Activated CD4-positive, CD25-positive, alpha-beta regulatory T cell (primary cell): ENCODE results near the gene KRTAP4-3.
"Not testable (repeated sequence)": the region's sequence is repeated elsewhere in the genome, so short reads cannot be mapped to it uniquely, and the experiment has no call there.

ENCODE experiments used
- DNase-seq, 4 experiments: peaks; one replicate each; lab custom pipeline; 2025; lab: John Stamatoyannopoulos, UW

The KRTAP4-3 gene

DNA sequence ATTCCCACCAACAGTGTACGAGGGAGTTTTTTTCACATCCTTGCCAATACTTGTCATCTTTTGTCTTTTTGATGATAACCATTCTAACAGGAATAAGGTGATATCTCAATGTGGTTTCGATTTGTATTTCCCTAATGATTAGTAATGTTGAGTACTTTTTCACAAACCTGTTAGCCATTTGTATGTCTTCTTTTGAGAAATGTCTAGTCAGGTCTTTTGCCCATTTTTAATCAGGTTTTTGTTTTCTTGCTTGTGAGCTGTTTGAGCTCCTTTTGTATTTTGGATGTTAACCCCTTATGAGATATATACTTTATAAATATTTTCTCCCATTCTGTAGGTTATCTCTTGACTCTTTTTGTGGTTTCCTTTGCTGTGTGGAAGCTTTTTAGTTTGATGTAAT lies 16.5 kb downstream of the KRTAP4-3 start:
- DNase-seq = no peak

DNA sequence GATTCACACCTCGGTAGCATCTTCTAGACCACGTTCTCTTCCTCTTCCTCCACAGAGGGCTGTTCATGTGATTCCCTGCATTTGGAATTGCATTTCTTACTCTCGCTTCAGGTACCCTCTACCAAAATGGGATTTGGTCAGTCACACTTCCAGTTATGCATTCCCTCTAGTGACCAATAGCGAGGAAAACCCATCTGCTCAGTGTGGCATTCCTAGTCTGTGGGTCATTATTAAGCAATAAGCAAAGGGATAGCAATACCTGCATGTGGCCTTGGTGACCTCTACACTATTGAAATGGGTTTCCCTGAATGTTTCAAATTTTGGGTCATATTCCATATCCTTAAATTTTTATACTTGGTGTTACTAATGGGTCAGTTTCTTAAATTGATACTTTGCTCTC lies 18.0 kb downstream of the KRTAP4-3 start:
- DNase-seq = no peak

DNA sequence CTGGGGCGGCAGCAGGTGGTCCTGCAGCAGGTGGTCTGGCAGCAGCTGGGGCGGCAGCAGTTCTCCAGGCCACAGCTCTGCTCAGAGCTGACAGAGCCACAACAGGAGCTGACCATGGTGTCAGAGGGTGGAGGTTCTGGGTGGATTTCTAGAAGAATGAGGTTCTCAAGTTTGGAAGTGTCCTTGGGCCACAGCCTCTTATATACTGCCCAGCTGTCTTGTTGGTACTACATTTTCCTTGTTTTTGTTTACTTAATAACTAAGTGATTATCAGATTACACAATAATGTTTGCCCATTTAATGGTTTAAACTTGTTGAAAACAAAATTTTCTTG lies 18.4 kb downstream of the KRTAP4-3 start, which contains the start of gene KRTAP4-5:
Gene KRTAP4-5, minus strand, starts transcription at position 174 of the 334 bp plus-strand sequence. Its CDS starts 58 bp downstream, at position 116.
- DNase-seq = no peak

DNA sequence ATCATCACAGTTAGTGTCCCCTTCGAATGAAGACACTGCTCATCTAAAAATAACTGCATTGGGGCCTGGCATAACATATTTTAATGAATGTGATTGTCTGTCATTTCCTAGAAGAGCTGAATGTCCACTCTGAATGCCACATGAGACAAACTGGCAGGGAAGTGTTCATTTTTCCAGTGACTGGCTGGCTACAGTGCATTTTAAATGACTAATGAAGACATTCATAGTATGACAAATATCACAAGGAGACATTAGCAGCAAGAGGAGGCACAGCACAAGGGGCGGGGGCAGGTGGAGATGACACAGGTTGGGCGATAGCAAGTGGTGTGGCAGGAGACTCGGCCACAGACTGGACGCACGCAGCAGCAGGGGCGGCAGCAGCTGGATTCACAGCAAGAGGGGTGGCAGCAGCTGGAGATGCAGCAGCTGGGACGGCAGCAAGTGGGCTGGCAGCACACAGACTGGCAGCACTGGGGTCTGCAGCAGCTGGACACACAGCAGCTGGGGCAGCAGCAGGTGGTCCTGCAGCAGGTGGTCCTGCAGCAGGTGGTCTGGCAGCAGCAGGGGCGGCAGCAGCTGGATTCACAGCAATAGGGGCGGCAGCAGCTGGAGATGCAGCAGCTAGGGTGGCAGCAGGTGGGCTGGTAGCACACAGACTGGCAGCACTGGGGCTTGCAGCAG lies 18.9 kb downstream of the KRTAP4-3 start:
- DNase-seq = not testable (repeated sequence)

DNA sequence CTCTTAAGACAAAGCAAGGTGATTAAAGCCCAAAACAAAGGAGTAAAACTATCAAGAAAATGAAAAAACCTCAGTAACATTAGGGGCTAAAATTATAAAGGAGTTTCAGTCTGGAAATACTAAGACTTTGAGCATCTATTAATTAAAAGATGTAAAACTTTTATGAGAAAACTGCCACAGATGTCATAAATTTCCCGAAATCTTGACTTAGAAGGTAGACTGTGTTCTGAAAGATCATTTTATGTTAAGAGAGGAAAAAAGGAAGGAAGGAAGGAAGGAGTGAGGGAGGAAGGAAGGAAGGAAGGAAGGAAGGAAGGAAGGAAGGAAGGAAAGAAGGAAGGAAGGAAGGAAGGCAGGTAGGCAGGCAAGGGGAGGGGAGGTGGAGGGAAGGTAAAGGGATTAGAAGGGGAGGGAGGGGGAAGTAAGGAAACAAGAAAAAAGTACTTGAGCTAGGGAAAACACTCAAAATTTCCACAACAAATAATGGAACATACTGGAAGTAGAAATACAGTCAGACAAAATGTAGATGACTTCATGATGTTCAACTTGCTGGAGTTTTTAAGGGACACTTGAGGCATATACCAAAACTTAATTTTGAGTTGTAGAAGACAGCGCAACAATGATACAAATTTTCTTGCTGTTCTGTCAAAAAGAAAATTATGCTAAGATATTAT lies 20.4 kb downstream of the KRTAP4-3 start:
- DNase-seq = no peak

DNA sequence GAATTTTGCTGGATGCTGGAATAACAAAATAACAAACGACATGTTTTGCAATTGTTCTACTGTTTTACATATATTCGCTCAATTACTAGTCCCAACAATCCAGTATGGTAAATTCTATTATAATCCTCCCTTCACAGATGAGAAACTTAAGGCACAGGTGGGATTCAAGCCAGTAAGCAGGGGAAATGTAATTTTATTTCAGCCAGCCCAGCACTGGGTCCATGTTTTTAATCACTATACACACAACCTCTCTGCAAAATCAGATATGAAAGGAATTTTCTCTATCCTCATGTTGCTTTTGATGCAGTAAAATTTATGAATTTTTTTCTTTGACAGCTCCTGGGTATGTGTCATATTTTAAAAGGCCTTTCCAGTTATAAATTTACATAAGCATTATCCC lies 22.8 kb downstream of the KRTAP4-3 start:
- DNase-seq = no peak

DNA sequence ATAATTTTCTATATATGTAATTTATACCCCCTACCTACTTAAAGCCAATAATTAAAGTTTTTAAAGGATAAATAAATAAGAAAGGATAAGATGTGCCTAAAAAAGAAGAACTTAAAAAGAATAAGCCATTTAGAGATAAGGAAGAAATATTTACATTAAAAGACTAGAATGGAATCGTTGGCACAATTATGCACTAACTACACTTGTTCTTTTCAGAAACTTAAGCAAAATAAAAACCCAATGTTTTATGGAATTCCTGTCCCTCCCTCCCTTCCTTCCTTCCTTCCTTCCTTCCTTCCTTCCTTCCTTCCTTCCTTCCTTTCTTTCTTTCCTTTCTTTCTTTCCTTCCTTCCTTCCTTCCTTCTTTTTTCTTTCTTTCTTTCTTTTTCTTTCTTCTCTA lies 23.2 kb downstream of the KRTAP4-3 start:
- DNase-seq = no peak

DNA sequence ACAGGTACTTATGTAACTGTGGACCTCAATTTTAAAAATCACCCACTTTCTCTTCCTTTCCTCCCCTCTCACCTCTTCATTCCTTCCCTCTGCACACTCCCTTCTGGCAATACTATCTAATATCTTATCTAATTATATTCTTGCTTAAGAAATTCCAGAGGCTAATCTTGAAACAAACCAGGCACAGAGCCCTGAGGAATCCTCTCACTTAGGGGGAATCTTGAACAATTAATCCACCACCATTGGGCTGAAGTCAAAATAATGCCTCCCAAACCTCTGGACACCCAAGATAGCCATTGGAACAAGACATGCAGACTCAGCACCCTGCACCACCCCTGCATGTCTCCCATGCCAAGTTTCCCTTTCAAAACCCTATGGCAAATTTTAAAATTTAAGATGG lies 26.7 kb downstream of the KRTAP4-3 start:
- no peak for DNase-seq

DNA sequence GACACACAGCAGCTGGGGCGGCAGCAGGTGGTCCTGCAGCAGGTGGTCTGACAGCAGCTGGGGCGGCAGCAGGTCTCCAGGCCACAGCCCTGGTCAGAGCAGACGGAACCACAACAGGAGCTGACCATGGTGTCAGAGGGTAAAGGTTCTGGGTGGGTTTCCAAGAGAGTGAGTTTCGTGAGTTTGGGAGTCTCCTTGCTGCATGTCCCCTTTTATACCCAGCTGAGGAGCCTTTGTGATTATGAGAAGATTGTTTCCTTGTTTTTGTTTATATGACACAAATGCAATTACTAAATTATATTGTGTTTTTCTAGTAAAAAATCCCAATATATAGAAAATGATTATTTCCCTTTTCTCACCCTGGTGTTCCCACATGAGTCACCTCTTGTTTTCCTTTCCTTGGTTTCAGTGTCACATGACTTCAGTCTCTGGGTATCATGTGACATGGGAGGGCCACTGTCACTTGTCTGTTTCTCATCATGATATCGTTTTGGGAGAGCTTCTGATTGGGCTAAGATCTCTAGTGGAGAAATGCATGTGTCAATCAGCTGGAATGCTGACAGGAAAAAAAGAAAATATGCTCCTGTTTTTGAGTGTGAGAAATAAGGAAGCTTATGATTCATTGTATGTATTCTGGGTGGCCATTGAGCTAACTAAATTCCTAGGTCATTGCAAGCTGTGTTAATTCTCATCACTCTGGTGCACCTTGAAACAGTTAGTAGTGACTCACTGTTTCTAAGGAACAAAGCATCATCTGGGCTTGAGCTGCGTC lies 27.5 kb downstream of the KRTAP4-3 start, which contains the start of gene KRTAP4-6:
Gene KRTAP4-6, minus strand, starts transcription at position 185 of the 772 bp plus-strand sequence. Its CDS starts 57 bp downstream, at position 128.
- DNase-seq = no peak

DNA sequence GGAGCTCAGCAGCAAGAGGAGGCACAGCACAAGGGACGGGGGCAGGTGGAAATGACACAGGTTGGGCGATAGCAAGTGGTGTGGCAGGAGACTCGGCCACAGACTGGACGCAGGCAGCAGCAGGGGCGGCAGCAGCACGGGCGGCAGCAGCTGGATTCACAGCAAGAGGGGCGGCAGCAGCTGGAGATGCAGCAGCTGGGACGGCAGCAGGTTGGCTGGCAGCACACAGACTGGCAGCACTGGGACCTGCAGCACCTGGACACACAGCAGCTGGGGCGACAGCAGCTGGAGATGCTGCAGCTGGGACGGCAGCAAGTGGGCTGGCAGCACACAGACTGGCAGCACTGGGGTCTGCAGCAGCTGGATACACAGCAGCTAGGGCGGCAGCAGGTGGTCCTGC lies 28.2 kb downstream of the KRTAP4-3 start:
- DNase-seq = not testable (repeated sequence)

DNA sequence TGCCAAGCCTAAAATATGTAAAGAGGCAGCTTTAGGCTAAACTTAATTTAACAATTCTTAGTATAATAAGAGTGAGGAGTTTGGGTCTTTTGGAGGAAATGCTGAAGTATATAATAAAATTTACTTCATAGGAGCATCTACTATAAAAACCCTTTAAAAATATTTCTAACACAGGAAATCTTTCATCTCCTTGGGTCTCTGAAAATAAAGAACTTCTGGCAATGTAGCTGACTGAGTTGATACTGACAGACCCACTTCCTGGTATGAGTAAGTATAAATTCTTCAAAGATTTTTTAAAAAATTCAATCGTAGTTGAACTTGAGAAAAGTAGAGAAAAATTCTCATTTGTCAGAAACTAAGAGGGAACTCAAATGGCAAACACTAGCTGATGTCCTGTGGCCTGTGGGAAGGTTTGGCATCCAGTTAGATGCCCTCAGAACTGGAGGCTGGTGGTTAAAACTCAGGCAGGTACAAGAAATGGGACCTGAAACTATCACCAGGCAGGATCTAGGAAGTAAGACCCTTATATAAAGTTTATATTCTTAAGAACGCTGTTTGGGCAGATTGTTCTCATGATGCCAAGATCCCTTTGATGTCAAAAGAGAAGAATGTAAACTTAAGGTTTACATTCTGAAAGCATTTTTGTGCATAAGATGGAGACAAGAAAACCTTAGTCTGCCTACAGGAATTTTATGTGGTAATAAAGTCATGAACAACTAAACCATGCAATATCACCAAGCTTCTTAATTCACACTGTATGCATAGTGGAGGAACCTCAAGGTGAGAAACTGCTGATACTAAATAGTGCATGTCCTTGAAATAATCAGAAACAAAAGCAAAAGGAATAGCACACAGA lies 33.9 kb downstream of the KRTAP4-3 start:
- no peak for DNase-seq

DNA sequence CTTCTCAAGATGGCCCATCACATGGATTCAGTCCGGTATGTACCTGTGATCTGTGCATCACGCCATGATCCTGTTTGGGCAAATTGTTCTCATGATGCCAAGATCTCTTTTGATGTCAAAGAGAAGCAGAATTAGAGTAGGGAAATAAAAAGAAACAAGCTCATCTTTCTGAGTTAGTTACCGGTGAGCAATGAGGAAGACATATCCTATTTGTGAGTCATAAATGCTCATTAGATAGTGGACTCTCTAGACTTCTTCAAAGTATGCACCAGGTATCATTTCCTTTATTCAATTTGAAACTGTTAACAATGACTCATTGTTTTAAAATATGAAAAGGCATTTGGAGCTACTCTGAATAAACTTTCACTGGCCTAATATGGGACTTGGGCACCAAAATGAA lies 36.0 kb downstream of the KRTAP4-3 start:
- no peak for DNase-seq

DNA sequence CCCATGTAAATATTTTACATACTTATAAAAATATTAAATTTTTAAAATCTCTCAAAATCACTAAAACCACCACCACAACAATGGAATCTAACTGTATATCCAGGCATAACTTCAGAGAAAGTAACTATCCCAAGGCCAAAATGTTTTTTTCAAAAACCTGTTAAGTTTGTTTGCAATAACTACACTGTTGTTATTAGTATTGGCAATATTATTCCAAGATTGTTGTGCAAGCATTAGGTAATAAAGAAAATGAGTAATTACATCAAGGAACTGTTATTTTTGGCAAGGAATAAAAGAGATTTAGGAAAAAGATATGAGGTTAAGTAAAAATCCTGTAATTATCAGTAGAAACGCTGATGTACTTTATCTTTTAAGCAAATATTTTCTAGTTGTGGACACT lies 40.6 kb downstream of the KRTAP4-3 start:
- no peak for DNase-seq

DNA sequence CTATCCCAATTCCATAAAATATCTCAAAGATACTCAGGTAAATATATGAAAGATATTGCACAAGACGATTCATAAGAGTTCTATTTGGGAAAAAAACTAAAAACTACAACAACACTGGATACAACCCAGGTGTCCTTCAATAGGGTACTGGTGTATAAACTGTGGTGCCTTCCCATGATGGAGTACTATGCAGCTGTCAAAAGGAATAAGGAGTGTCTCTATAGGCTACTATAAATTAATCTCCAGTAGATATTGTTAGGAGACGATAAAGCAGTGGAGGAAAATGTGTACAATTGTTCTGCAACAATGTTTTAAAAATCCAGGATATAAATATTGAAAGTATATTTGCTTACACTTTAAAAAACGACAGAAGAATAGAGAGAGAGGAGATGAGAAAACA lies 41.6 kb downstream of the KRTAP4-3 start:
- no peak for DNase-seq

DNA sequence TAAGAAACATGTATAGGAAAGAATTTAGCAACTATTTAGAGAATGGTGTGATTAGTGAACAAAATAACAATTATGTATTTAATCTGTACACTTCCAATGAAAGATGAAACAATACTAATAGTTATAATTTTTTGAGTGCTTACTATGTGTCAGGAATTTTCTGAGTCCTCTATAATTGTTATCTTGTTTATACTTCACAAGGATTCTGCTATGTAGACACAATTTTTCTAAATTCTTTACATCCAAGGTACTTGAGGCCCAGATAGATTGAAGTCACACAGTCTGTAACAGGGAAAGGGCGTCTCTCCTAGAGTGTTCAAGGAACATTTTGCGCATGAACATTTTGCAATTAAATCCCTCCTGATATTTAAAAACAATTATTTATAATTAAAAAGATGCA lies 43.0 kb downstream of the KRTAP4-3 start:
- no peak for DNase-seq

DNA sequence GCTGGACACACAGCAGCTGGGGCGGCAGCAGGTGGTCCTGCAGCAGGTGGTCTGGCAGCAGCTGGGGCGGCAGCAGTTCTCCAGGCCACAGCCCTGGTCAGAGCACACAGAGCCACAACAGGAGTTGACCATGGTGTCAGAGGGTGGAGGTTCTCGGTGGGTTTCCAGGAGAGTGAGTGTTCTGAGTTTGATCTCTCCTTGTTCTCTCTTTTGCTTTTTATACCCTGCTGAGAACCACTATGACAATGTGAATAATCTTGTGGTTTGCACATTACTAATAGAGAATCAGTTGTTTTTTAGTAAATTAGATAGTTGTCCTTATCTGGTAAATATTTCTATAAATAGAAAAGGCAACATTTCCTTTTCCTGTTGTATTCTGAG lies 44.0 kb downstream of the KRTAP4-3 start, which contains the start of gene KRTAP4-12:
Gene KRTAP4-12, minus strand, starts transcription at position 192 of the 381 bp plus-strand sequence. Its CDS starts 60 bp downstream, at position 132.
- not testable (repeated sequence) for DNase-seq

DNA sequence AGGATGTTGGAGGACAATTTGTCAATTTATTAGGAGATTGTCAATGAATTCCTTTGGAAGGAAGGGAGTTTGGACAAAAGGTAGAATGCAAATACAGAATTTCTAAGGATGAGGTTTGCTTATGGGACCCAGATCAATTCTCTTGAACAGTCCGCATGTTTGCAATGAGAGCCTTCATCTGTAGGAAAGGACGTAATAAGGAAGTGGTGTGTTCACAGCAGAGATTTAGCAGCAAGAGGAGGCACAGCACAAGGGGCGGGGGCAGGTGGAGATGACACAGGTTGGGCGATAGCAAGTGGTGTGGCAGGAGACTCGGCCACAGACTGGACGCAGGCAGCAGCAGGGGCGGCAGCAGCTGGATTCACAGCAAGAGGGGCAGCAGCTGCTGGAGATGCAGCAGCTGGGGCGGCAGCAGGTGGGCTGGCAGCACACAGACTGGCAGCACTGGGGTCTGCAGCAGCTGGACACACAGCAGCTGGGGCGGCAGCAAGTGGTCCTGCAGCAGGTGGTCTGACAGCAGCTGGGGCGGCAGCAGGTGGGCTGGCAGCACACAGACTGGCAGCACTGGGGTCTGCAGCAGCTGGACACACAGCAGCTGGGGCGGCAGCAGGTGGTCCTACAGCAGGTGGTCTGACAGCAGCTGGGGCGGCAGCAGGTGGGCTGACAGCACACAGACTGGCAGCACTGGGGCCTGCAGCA lies 44.6 kb downstream of the KRTAP4-3 start:
- DNase-seq = not testable (repeated sequence)

DNA sequence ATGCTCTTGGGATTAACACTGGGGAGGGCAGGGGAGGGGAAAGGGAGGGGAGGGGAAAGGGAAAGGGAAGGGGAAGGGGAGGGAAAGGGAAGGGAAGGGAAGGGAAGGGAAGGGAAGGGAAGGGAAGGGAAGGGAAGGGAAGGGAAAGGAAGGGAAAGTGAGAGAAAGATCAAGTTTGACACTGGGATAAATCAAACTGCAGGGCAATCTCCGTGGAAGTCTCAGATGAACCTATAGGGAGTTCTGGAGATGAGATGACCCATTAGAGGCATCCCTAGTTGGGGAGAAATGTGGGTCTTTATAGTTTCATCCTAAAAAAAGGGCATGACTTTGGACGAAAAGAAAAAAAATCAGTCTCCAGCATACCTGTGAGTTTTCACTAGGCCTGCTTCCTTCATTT lies 46.3 kb downstream of the KRTAP4-3 start:
- no peak for DNase-seq

DNA sequence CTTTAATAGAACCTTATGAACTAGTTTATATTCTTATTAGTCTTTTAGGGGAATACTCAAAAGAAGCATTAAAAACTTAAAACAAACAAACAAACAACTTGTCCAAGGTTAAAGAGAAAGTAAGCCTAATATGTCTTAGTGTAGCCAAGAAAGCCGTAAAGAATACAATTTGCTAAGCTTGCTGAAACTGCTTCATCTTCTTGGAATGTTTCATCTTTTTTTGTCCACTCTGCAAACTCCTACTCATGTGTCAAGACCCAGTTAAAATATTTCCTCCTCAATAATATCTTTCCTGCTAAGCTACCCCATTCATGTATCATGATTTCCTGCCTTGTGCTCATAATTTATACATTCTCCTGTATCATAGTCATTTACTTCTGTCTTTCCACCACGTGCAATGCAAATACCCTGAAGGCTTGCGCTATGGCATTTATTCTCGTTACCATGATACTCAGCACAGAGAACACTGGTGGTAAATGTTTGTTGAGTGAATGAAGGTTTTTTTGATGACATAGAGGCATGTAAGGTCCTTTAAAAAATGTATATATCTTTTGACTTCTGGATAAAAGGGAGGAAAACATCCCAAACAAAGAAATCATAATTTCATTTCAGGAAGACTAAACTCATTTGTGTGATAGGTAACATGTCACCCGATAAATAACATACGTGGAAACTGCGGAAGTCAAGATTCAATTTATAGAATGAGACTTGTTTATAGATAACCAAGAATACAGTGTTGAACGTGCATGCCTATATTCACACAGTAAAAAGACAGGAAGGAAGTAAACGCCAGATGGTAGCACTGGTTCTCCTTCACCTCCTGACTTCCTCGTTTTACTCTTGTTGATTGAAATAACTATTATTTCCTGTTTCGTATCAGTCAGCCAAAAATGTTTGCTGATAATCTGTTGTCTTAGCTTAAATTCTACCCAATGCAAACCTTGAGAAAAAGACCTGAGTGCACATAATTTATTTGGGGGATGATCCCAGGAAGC lies 48.0 kb downstream of the KRTAP4-3 start:
- not testable (repeated sequence) for DNase-seq

DNA sequence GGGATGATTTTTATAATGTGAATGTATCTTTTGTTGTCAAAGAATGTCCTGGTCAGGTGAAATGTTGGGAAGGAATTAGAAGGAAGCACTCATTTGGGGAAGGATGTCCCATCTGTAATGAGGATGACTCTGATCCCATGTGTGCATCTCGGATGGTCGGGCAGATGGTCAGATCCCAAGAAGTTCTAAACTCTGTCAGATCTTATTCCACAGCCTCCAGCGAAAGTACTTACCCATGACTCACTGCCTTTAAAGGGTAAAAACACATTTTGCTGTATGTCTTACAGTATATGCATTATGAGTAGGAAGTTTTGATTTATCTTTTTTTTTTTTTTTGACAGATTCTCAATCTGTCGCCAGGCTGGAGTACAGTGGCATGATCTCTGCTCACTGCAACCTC lies 49.3 kb downstream of the KRTAP4-3 start:
- no peak for DNase-seq
